Measurements from ENCODE around the gene ERP44.

DNA sequence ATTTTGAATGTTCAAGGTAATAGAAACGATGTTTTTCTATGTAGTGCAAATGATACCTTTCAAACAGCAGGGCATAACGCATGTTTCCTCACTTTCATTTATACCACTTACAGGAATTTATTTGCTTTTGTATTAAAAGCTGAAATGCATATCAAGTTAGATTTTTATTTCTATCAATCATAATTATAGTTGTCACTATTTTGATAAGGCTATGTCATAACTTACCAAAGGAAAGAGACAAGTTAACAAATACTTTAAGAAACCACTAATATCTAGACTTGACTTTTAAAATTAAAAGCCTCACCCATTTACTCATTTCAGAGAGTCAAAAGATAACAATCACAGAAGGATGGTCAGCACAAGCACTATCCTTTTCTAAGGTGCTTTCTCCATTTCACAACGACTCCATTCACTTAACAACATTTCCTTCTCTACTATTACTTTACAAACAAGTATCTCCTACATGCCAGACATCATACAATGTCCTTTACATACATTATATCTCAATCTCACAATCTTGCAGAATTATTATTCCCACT is 12.6 kb downstream of the ERP44 start:
- TF ChIP-seq, protein P1, sequence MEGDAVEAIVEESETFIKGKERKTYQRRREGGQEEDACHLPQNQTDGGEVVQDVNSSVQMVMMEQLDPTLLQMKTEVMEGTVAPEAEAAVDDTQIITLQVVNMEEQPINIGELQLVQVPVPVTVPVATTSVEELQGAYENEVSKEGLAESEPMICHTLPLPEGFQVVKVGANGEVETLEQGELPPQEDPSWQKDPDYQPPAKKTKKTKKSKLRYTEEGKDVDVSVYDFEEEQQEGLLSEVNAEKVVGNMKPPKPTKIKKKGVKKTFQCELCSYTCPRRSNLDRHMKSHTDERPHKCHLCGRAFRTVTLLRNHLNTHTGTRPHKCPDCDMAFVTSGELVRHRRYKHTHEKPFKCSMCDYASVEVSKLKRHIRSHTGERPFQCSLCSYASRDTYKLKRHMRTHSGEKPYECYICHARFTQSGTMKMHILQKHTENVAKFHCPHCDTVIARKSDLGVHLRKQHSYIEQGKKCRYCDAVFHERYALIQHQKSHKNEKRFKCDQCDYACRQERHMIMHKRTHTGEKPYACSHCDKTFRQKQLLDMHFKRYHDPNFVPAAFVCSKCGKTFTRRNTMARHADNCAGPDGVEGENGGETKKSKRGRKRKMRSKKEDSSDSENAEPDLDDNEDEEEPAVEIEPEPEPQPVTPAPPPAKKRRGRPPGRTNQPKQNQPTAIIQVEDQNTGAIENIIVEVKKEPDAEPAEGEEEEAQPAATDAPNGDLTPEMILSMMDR (IDR thresholded peaks at IDR 0.05 in 8 of 11, conservative IDR thresholded peaks at IDR 0.05 in 3 of 11), result no peak
- no peak for TF ChIP-seq POLR2A (IDR thresholded peaks at IDR 0.05)
- no peak for TF ChIP-seq POLR2AphosphoS5 (IDR thresholded peaks at IDR 0.05)
